HepG2 (cell line): ENCODE results near the gene CST4. TPM values are rescaled to one million over a fixed set of nuclear protein-coding genes. Genes with fewer than 3 reads are reported as not detected.

Experiments
- ARID3A ChIP-seq: IDR thresholded peaks from 2 replicates; pipeline ENCODE4 v1.6.1; 2012; ENCODE audit warnings: low read depth, low read length, improper control_type of control experiment
- ATF1 ChIP-seq: IDR thresholded peaks from 2 replicates; pipeline ENCODE4 v1.6.1; 2016; ENCODE audit warnings: mild to moderate bottlenecking, control low read depth
- BRD4 ChIP-seq: sonication (generic); formaldehyde crosslinking; IDR thresholded peaks from 2 replicates; pipeline ENCODE4 v1.4.0; 2020; ENCODE audit warnings: missing genetic modification reagents
- CEBPG ChIP-seq: IDR thresholded peaks from 2 replicates; pipeline ENCODE4 v1.6.1; 2016
- DRAP1 ChIP-seq: IDR thresholded peaks from 2 replicates; pipeline ENCODE4 v1.6.1; 2016; ENCODE audit warnings: missing genetic modification reagents, missing compliant biosample characterization
- IKZF1 ChIP-seq: fragments of 450-650 bp; IDR thresholded peaks from 2 replicates; pipeline ENCODE4 v1.7.1; 2016
- IRX3 ChIP-seq: sonication (generic); formaldehyde crosslinking; IDR thresholded peaks from 2 replicates; pipeline ENCODE4 v1.8.1; 2023; ENCODE audit warnings: mild to moderate bottlenecking, low read depth, missing genetic modification reagents, borderline replicate concordance
- KDM4B ChIP-seq: sonication (generic); formaldehyde crosslinking; IDR thresholded peaks from 2 replicates; pipeline ENCODE4 v1.4.0; 2020; ENCODE audit warnings: missing genetic modification reagents
- KLF16 ChIP-seq, 2 experiments: sonication (generic) in 1 of 2; formaldehyde crosslinking in 1 of 2; IDR thresholded peaks; 2 replicates each; pipeline versions ENCODE4 v1.6.1 to v1.8.0; 2016 to 2023; ENCODE audit warnings: missing genetic modification reagents in 2 of 2, missing compliant biosample characterization in 1 of 2
- MLX ChIP-seq: IDR thresholded peaks from 2 replicates; pipeline ENCODE4 v1.6.1; 2016
- NR2C2 ChIP-seq: sonication (generic); formaldehyde crosslinking; IDR thresholded peaks from 2 replicates; pipeline ENCODE4 v1.4.0; 2020; ENCODE audit warnings: missing genetic modification reagents, mild to moderate bottlenecking, moderate library complexity, borderline replicate concordance
- PATZ1 ChIP-seq: sonication (generic); formaldehyde crosslinking; IDR thresholded peaks from 2 replicates; pipeline ENCODE4 v1.4.0; 2020; ENCODE audit warnings: missing genetic modification reagents
- SIX1 ChIP-seq: sonication (generic); formaldehyde crosslinking; IDR thresholded peaks from 2 replicates; pipeline ENCODE4 v1.4.0; 2020; ENCODE audit warnings: missing genetic modification reagents, borderline replicate concordance
- ZNF543 ChIP-seq: sonication (generic); formaldehyde crosslinking; IDR thresholded peaks from 2 replicates; pipeline ENCODE4 v1.4.0; 2020; ENCODE audit warnings: mild to moderate bottlenecking, missing genetic modification reagents
- ZNF564 ChIP-seq: sonication (generic); formaldehyde crosslinking; IDR thresholded peaks from 2 replicates; pipeline ENCODE4 v1.8.1; 2023; ENCODE audit warnings: mild to moderate bottlenecking, missing genetic modification reagents
- ZNF607 ChIP-seq: sonication (generic); formaldehyde crosslinking; IDR thresholded peaks from 2 replicates; pipeline ENCODE4 v1.5.1; 2020; ENCODE audit warnings: missing genetic modification reagents, mild to moderate bottlenecking, borderline replicate concordance
- ZNF609 ChIP-seq: sonication (generic); formaldehyde crosslinking; IDR thresholded peaks from 2 replicates; pipeline ENCODE4 v1.4.0; 2020; ENCODE audit warnings: mild to moderate bottlenecking, missing genetic modification reagents, borderline replicate concordance
- ZNF747 ChIP-seq: sonication (generic); formaldehyde crosslinking; IDR thresholded peaks from 2 replicates; pipeline ENCODE4 v1.8.1; 2023; ENCODE audit warnings: missing genetic modification reagents, mild to moderate bottlenecking, borderline replicate concordance
- polyA plus RNA-seq, 8 experiments: library from polyadenylated mRNA; depleted of rRNA in 3 of 8; stranded (reverse) in 7 of 8; unstranded in 1 of 8; fragments of >200 nt; fragmentation: Illumina TruSeq in 4 of 8; extraction: Trizol in 4 of 8; gene quantifications; 2 replicates each; pipeline versions ENCODE4 v1.2.1 to v1.2.3, GENCODE V29; 2011 to 2016; ENCODE audit warnings: low read depth in 4 of 8, missing spikeins in 1 of 8, mixed read lengths in 1 of 8; ENCODE audit not compliant: insufficient read depth in 1 of 8
- total RNA-seq, 5 experiments: library from RNA; depleted of rRNA; stranded (reverse); fragments of >200 nt; fragmentation: Illumina TruSeq; extraction: Trizol; gene quantifications; 2 replicates each; pipeline ENCODE4 v1.2.3, GENCODE V29; 2016; ENCODE audit warnings: low read depth in 1 of 5

The CST4 gene
- total and polyA plus RNA-seq, 2 of the 13 experiments (the other 11 are each of a cell fraction or from before 2014, with no cell fraction given): not detected

GRCh38 chr20:23659989-23660837 is 28.6 kb downstream of the CST4 start (continued):
- TF ChIP-seq KDM4B (CRISPR knock-in tag): peak; percentile 7; the same call in 1 of the 2 replicates
- no peak for TF ChIP-seq ZNF607
- no peak for TF ChIP-seq ATF1 (CRISPR knock-in tag)
- 0 out of 2 replicates have a peak, but pooled peaks have one; percentile 17 for TF ChIP-seq NR2C2 (CRISPR knock-in tag)
- peak in 1 of 2 experiments; percentile 63; a peak in 1 of 4 replicates for TF ChIP-seq KLF16 (CRISPR knock-in tag; IDR thresholded peaks at IDR 0.05)
- TF ChIP-seq IKZF1: peak; percentile 97; the same call in 1 of the 2 replicates
- peak; percentile 55 for TF ChIP-seq DRAP1 (CRISPR knock-in tag)
- TF ChIP-seq IRX3 (CRISPR knock-in tag): peak; percentile 53; the same call in 1 of the 2 replicates
- TF ChIP-seq ARID3A: peak; percentile 68
- TF ChIP-seq ZNF747 (CRISPR knock-in tag): 0 out of 2 replicates have a peak, but pooled peaks have one; percentile 24
- 0 out of 2 replicates have a peak, but pooled peaks have one; percentile 31 for TF ChIP-seq ZNF609 (CRISPR knock-in tag)
- TF ChIP-seq PATZ1: peak; percentile 77
- TF ChIP-seq BRD4 (CRISPR knock-in tag): peak; percentile 56; the same call in 1 of the 2 replicates
- TF ChIP-seq ZNF564 (CRISPR knock-in tag): peak; percentile 64; the same call in 1 of the 2 replicates
- peak; percentile 70; the same call in 1 of the 2 replicates for TF ChIP-seq SIX1 (CRISPR knock-in tag)
- peak; percentile 86 for TF ChIP-seq MLX (CRISPR knock-in tag)
- TF ChIP-seq CEBPG: peak; percentile 87
- peak; percentile 35; the same call in 1 of the 2 replicates for TF ChIP-seq ZNF543 (CRISPR knock-in tag)
